GM21390 (cell line): ENCODE measurements around the gene CCT8L2.
"Not testable (repeated sequence)": the region's sequence is repeated elsewhere in the genome, so short reads cannot be mapped to it uniquely, and the experiment has no call there.

Experiments
- ATAC-seq: cut with Tn5 transposase; IDR thresholded peaks from one replicate; pipeline ENCODE4 v1.9.1; 2021; ENCODE audit not compliant: unreplicated experiment

CCT8L2 gene

DNA sequence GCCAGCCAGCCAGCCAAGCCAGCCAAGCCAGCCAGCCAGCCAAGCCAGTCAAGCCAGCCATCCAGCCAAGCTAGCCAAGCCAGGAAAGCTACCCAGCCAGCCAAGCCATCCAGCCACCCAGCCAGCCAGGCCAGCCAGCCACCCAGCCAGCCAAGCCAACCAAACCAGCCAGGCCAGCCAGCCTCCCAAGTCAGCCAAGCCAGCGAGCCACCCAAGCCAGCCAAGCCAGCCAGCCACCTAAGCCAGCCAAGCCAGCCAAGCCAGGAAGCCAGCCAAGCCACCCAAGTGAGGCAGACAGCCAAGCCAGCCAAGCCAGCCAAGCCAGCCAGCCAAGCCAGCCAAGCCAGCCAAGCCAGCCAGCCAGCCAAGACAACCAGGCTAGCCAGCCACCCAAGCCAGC, 32.6 kb downstream of the CCT8L2 start:
- not testable (repeated sequence) for ATAC-seq

DNA sequence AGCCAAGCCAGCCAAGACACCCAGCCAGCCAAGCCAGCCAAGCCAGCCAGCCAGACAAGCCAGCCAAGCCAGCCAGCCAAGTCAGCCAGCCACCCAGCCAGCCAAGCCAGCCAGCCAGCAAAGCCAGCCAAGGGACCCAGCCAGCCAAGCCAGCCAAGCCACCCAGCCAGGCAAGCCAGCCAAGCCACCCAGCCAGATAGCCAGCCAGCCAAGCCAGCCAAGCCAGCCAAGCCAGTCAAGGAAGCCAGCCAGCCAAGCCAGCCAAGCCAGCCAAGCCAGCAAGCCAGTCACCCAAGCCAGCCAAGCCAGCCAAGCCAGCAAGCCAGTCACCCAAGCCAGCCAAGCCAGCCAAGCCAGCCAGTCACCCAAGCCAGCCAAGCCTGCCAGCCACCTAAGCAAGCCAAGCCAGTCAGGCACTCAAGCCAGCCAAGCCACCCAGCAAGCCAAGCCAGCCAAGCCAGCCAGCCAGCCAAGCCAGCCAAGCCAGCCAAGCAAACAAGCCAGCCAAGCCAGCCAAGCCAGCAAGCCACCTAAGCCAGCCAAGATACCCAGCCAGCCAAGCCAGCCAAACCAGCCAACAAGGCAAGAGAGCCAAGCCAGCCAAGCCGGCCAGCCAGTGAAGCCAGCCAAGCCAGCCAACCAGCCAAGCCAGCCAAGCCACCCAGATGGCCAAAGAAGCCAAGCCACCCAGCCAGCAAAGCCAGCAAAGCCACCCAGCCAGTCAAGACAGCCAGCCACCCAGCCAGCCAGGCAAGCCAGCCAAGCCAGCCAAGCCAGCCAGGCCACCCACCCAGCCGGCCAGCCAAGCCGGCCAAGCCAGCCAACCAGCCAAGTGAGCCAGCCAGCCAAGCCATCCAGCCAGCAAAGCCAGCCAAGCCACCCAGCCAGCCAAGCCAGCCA, 33.3 kb downstream of the CCT8L2 start:
- ATAC-seq = no peak

DNA sequence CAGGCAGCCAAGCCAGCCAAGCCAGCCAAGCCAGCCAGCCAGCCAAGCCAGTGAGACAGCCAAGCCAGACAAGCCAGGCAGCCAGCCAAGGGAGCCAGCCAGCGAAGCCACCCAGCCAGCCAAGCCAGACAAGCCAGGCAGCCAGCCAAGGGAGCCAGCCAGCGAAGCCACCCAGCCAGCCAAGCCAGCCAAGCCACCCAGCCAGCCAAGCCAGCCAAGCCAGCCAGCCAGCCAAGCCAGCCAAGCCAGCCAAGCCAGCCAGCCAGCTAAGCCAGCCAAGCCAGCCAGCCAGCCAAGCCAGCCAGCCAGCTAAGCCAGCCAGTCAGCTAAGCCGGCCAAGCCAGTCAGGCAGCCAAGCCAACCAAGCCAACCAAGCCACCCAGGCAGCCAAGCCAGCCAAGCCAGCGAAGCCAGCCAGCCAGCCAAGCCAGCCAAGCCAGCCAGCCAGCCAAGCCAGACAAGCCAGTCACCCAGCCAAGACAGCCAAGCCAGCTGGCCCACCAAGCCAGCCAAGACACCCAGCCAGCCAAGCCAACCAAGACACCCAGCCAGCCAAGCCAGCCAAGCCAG, 34.1 kb downstream of the CCT8L2 start:
- ATAC-seq = not testable (repeated sequence)

DNA sequence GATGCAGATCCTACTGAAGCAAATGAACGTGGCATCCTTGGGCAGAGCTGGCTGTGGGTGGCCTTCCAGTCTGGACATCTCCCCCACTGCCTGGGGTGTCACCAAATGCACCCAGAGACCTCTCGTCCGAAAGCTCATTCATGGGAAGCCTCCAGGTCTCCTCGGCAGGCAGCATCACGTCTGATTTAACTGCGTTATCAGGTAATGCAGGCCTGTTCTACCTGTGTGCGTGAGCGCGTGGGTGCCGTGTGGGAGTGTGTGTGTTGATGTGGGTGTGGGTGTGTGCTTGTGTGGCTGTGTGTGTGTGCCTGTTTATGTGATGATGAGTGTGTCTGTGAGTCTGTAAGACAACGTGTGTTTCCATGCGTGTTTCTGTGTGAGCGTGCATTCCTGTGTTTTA, 35.1 kb downstream of the CCT8L2 start:
- ATAC-seq = not testable (repeated sequence)

DNA sequence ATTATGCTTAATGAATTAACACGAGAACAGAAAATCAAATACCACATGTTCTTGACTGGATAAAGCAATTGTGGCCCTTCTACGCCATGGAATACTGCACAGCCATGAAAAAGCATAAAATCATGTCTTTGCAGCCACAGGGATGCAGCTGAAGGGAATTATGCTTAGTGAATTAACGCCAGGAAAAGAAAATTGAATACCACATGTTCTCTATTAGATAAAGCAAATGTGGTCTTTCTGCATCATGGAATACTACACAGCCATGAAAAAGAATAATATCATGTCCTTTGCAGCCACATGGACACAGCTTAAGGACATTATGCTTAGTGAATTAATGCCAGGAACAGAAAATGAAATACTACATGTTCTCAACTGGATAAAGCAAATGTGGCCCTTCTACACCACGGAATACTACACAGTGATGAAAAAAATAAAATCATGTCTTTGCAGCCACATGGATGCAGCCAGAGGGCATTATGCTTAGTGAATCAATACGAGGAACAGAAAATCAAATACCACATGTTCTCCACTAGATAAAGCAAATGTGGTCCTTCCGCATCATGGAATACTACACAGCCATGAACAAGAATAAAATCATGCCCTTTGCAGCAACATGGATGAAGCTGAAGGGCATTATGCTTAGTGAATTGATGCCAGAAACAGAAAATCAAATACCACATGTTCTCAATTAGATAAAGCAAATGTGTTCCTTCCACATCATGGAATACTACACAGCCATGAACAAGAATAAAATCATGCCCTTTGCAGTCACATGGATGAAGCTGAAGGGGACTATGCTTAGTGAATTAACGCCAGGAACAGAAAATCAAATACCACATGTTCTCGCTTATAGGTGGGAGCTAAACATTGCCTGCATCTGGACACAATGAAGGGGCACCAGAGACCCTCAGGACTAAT, 37.3 kb downstream of the CCT8L2 start:
- ATAC-seq = not testable (repeated sequence)

DNA sequence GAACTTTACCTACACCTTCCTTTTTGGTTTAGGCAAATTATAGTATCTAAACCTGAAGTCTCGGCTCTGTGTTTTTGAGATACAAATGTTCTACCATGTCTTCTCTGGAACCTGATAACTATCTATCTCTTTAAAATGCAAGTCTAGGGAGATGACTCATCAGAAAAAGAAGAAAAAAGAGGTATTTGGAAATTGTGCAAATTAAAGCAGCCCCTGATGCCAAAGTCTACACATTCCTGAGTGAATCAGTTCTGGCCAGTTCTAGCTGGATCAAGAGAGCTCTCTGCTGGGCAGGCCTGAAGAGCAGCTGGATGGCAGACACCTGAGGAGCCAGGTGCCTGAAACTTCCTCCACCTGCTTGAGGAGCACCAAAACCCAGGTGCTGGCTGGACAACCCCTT, 49.3 kb downstream of the CCT8L2 start:
- not testable (repeated sequence) for ATAC-seq
